ENCODE results near the gene MGLL.

Gene MGLL

DNA sequence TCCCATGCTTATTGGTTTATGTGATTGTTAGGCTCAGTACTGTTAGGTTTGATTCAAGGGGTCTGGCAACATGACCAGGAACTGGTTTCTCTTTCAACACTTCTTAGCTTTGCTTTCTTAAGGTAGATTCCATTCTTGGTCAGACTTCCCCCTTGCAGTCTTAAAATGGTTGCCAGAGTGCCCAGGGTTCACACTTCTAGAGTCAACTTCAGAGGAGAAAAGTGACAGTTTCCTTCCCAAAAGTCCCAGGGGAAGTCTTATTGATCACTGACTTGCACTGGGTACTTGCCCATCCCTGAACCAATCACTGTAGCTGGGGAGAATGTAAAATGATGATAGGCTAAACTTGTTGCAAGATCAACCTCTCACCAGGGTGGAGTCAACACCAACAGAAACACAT, 14.1 kb downstream of the MGLL start:
- no peaks in the 10 kb centered on the region for H3K36me3 Mint-ChIP-seq
- no peak for DNase-seq (ENCODE audit: low spot score in 2 of 2)
- ATAC-seq, result peak; percentile 43
- no peaks in the 10 kb centered on the region for H3K9me3 Mint-ChIP-seq
- H3K4me1 Mint-ChIP-seq, result no peaks in the 10 kb centered on the region
- no peak overlapping the region for H3K27ac Mint-ChIP-seq
- H3K4me3 Mint-ChIP-seq, result no peak overlapping the region

DNA sequence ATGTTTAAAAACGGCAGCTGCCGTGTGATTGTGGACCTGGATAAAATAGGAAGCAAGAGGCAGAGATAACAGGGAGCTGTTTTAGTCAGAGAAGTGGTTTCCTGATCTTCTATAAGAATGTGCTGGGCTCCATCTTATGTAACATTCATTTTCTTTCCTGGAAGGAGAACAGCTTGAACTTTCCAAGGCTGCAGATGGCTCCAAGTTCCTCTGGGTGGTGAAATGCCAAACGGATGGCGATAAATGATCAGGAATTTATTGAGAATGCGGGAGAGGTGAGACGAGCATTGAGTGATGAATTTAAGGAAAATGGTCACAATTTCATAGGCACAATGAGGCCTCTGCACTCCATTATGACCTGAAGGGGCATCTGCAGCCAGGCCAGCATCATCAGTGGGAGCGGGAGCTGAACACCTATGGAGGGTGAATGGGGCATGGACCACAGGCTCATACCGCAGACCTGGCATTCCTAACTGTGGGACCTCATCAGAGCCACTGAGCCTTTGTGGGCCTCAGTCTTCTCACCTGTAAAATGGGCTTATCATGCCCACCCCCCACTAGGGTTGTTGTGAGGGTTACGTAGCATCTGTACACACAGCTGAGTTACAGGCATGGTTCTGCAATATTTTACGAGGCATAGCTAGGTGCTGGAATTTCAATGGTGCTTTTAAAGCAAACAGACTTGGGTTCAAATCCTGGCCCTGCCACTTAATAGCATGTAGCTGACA, 17.1 kb downstream of the MGLL start:
- ATAC-seq (no peak), DNase-seq (ENCODE audit: low spot score in 2 of 2) (no peak)
- H3K4me1 Mint-ChIP-seq, result peaks cover 8% of the 10 kb centered on the region
- H3K4me3 Mint-ChIP-seq, result no peak overlapping the region
- H3K9me3 Mint-ChIP-seq, result no peaks in the 10 kb centered on the region
- H3K36me3 Mint-ChIP-seq, result no peaks in the 10 kb centered on the region
- no peak overlapping the region for H3K27ac Mint-ChIP-seq

DNA sequence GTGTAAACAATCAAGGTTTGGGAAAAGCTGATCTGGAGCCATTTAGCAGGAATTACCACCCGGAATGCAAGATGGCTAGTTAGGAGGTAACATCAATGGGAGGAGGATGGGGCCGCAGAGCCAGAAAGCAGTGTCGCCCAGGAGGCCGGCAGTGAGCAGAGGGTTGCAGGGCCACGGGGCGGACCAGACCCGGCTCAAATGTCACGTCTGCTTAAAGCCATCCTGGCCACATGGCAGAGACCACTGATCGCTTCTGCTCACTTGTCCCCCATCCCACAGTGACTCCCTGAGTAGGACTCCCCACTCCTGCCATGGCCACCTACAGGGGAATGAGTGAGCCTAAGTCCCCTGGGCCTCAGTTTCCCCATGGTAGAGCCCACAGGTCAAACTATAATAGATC, 18.2 kb downstream of the MGLL start:
- DNase-seq (ENCODE audit: low spot score in 2 of 2) (no peak), ATAC-seq (no peak)
- H3K9me3 Mint-ChIP-seq, result no peaks in the 10 kb centered on the region
- no peaks in the 10 kb centered on the region for H3K36me3 Mint-ChIP-seq
- no peak overlapping the region for H3K4me3 Mint-ChIP-seq
- H3K27ac Mint-ChIP-seq, result no peak overlapping the region
- H3K4me1 Mint-ChIP-seq, result peaks cover 14% of the 10 kb centered on the region

DNA sequence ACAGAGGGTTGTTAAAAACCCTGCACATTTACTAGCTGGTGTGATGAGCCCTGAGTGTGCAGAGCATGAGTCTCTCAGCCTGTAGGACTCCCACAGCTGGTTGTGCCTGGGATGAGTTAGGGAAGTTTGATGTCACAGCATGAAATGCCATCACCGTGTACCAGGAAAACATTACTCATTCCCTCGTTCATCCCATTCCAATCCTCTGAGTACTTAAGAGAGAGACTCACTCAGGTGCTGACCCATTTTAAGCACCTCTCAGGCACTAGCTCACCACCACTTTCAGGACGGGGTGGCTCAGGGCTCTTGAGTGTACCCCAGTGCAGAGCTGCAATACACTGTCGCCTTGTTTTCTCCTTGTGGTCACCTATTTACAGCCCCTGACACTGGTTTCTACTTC, 18.7 kb downstream of the MGLL start:
- no peak for ATAC-seq
- H3K9me3 Mint-ChIP-seq, result no peaks in the 10 kb centered on the region
- no peak overlapping the region for H3K4me3 Mint-ChIP-seq
- no peak overlapping the region for H3K27ac Mint-ChIP-seq
- no peaks in the 10 kb centered on the region for H3K36me3 Mint-ChIP-seq
- H3K4me1 Mint-ChIP-seq, result peaks cover 16% of the 10 kb centered on the region
- no peak for DNase-seq (ENCODE audit: low spot score in 2 of 2)

DNA sequence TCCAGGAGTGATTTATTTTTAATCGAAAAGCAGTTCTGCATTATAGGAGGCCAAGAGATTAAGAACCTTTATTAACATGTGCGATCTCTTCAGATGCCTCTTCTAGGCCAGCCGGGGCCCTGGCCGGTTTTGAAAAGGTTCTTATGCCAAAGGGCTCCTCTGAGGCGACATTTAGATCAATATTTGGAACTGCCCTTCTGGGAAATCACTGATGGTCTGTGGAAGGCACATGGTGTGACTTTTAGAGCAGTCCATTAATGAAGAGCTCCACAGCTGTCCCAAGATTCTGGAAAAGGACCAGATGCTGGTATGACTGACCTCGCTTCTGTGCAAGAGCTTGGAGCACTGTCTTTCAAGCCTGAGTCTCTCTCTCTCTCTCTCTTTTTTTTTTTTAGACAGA, 19.7 kb downstream of the MGLL start:
- Mint-ChIP-seq H3K27ac (no peak overlapping the region), H3K4me1 (peaks cover 16% of the 10 kb centered on the region), H3K36me3 (no peaks in the 10 kb centered on the region), H3K4me3 (no peak overlapping the region), H3K9me3 (no peaks in the 10 kb centered on the region)
- ATAC-seq, result no peak
- no peak for DNase-seq (ENCODE audit: low spot score in 2 of 2)

DNA sequence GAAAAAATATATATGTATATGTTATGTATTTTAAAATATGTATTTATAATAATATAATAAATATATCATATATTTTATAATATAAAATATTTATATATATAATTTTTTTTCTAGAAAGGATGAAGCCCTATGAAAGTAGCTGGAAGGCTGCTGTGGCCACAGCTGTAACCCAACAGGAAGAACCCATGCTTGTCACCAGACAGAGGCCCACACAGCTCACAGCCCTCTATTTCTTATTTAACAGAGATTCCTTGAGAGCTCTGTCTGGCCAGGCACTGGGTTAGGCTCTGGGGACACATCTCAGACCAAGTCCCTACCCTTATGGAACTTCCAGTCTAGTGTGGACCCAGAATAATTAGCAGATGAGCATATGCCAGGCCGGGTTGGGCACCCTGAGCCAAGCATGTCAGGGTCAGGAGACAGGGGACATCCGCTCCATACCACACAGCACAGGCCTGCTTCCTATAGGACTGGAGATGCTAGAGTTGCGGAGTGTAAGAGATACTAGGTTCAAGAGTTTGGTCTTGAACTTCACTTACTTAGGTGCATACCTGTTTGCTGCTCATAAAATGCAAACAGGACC, 20.5 kb downstream of the MGLL start:
- Mint-ChIP-seq H3K4me3 (no peak overlapping the region), H3K4me1 (peaks cover 16% of the 10 kb centered on the region), H3K27ac (no peak overlapping the region), H3K9me3 (no peaks in the 10 kb centered on the region), H3K36me3 (no peaks in the 10 kb centered on the region)
- ATAC-seq (no peak), DNase-seq (ENCODE audit: low spot score in 2 of 2) (no peak)

DNA sequence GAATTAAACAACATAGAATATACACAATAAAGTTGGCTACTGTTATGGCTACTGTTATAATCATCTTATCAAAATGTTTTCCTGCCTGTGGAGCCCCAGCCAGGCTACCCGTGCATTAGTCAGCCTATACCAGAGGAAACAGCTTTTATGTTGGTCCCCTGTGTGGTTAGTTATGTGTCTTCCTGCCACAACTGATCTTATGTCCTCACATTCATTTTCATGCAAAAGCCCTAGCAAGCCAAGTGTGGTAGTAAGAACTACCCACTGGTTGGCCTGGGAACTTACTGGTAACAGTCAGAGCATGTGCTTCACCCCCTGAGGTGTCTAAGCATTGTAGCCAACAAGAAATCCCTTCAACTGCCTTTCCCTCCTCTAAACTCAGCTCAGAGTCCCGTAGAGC, 21.8 kb downstream of the MGLL start:
- Mint-ChIP-seq H3K4me3 (peak overlapping the region; percentile 1), H3K9me3 (no peaks in the 10 kb centered on the region), H3K4me1 (peaks cover 16% of the 10 kb centered on the region), H3K36me3 (no peaks in the 10 kb centered on the region), H3K27ac (peak overlapping the region; percentile 41)
- peak in 1 of 2 donors; percentile 53 for DNase-seq (ENCODE audit: low spot score in 2 of 2)
- ATAC-seq, result peak; percentile 88

DNA sequence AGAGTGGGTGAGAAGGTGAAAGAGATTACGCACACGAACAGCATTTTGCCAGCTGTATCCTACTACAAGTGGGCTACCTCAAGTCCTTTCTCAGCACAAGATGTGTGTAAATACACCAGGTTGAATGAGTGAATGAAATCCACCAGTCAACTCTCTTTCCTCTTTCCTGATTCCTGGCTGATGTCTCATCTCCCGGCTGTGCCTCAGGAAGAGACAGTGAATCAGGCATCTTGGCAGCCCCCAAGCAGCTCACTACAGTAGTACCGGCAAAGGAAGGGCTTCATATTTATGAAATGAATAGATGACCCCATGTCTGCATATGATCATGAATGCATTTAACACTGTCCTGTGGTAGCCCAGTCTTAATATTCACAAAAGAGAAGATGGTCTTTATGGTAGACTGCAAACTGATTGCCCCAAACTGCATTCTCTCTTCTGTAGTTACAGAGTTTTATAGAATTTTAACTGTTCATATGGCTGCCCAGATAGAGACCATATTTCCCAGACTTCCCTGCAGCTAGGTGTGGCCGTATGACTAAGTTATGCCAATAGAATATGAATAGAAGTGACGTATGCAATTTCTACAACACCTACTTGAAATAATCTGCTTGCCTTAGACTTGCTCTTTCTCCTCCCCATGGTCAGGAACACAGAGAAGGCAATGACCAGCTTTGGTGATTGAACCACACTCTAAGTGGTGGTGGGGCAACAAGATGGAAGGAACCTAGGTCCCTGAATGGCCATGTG, 22.7 kb downstream of the MGLL start:
- Mint-ChIP-seq H3K4me1 (peaks cover 16% of the 10 kb centered on the region), H3K4me3 (no peak overlapping the region), H3K36me3 (no peaks in the 10 kb centered on the region), H3K9me3 (peaks cover 2% of the 10 kb centered on the region), H3K27ac (no peak overlapping the region)
- DNase-seq (ENCODE audit: low spot score in 2 of 2), result no peak
- ATAC-seq, result no peak

DNA sequence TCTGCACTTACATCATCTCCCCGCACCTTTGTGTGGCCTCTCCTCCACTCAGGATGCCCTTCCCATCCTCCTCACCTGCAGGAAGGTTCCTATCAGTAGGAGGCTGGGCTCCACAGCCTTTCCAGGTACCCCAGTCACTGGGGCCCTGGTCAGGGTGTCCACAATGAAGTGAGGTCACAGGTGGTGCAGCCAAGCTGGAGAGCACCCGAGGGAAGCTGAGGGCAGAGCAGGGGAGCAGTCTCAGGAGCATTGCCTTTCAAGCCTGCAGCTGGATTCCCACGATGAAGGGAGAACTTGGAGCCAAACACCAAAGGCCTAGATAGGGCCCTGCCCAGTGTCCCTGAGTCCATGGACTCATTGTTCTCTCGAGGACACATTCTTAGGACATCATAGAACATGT, 23.6 kb downstream of the MGLL start:
- DNase-seq (ENCODE audit: low spot score in 2 of 2), result no peak
- H3K27ac Mint-ChIP-seq, result no peak overlapping the region
- ATAC-seq, result no peak
- no peak overlapping the region for H3K4me3 Mint-ChIP-seq
- peaks cover 16% of the 10 kb centered on the region for H3K4me1 Mint-ChIP-seq
- H3K9me3 Mint-ChIP-seq, result peaks cover 5% of the 10 kb centered on the region
- no peaks in the 10 kb centered on the region for H3K36me3 Mint-ChIP-seq

DNA sequence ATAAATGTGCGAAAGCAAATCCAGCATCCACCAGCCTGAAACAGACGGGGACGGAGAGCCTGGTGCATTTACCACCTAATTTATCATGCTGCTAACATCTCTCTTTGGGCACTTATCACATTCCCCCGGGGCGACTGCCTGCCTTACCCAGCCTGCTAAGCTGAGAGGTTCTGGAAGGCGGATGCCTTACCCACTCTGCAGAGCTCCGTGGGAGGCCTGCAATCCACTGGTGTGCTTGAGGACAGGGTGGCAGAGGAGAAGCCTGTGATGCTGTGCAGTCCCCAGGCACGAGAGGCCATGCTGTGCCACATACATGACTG, 25.5 kb downstream of the MGLL start:
- ATAC-seq (no peak), DNase-seq (ENCODE audit: low spot score in 2 of 2) (no peak)
- Mint-ChIP-seq H3K4me3 (no peak overlapping the region), H3K9me3 (peaks cover 5% of the 10 kb centered on the region), H3K36me3 (no peaks in the 10 kb centered on the region), H3K27ac (no peak overlapping the region), H3K4me1 (peaks cover 16% of the 10 kb centered on the region)

DNA sequence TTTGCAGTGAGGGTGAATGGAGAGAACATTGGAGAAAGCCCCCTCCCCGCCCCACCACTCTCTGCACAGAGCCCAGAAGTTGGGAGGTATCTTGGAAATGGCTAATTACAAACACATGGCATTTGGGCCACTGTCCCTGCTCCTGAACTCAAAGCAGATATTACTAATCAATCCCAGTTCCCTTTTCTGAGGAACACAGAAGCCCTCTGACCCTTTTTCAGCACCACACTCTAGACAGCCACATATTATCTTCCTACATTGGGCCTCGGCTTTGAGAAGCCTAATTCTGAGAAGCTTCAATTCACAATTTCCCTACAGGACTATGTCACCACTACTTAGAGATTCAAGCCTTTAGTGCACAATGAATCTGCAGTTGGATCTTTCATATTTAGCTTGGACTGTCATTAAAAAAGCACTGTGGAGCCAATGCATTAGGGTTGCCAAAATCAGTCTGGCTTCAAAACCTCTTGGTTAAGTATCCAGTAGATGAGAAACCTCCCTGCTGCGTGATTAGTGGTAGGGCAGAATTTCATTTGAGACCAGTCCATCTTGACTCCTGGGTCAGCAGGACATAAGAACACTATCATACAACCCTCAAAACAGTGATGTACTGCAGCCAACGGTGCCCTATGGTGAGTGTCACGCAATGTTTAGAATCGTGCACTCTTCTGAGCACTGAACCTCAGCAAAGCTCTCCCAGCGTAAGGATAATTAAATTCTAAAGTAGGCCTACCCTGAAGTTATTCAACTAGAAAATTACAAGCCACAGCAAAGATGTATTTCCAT, 26.1 kb downstream of the MGLL start:
- ATAC-seq (no peak), DNase-seq (ENCODE audit: low spot score in 2 of 2) (no peak)
- H3K4me3 Mint-ChIP-seq, result no peak overlapping the region
- H3K9me3 Mint-ChIP-seq, result peaks cover 5% of the 10 kb centered on the region
- H3K36me3 Mint-ChIP-seq, result no peaks in the 10 kb centered on the region
- peaks cover 16% of the 10 kb centered on the region for H3K4me1 Mint-ChIP-seq
- no peak overlapping the region for H3K27ac Mint-ChIP-seq

DNA sequence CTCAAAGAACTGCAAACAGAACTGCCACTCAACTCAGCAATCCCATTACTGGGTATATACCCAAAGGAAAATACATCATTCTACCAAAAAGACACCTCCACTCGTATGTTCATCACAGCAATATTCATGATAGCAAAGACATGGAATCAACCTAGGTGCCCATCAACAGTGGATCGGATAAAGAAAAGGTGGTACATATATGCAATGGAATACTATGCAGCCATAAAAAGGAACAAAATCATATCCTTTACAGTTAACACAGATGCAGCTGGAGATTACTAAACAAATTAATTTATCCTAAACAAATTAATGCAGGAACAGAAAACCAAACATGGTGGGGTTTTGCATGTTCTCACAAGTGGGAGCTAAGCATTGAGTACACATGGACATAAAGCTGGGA, 27.3 kb downstream of the MGLL start:
- H3K27ac Mint-ChIP-seq, result no peak overlapping the region
- peaks cover 5% of the 10 kb centered on the region for H3K9me3 Mint-ChIP-seq
- no peaks in the 10 kb centered on the region for H3K36me3 Mint-ChIP-seq
- ATAC-seq (no peak), DNase-seq (ENCODE audit: low spot score in 2 of 2) (no peak)
- H3K4me3 Mint-ChIP-seq, result no peak overlapping the region
- H3K4me1 Mint-ChIP-seq, result peaks cover 5% of the 10 kb centered on the region

DNA sequence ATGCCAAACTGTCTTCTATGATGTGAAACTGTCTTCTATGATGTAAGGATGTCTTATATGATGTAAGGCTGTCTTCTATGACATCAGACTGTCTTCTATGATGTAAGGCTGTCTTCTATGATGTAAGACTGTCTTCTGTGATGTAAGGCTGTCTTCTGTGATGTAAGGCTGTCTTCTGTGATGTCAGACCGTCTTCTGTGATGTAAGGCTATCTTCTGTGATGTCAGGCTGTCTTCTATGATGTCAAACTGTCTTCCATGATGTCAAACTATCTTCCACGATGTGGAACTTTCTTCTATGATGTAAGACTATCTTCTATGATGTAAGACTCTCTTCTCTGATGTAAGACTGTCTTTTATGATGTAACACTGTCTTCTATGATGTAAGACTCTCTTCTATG, 27.9 kb downstream of the MGLL start:
- peaks cover 5% of the 10 kb centered on the region for H3K9me3 Mint-ChIP-seq
- DNase-seq (ENCODE audit: low spot score in 2 of 2), result no peak
- H3K36me3 Mint-ChIP-seq, result no peaks in the 10 kb centered on the region
- ATAC-seq, result no peak
- no peak overlapping the region for H3K4me3 Mint-ChIP-seq
- H3K4me1 Mint-ChIP-seq, result peaks cover 4% of the 10 kb centered on the region
- no peak overlapping the region for H3K27ac Mint-ChIP-seq

DNA sequence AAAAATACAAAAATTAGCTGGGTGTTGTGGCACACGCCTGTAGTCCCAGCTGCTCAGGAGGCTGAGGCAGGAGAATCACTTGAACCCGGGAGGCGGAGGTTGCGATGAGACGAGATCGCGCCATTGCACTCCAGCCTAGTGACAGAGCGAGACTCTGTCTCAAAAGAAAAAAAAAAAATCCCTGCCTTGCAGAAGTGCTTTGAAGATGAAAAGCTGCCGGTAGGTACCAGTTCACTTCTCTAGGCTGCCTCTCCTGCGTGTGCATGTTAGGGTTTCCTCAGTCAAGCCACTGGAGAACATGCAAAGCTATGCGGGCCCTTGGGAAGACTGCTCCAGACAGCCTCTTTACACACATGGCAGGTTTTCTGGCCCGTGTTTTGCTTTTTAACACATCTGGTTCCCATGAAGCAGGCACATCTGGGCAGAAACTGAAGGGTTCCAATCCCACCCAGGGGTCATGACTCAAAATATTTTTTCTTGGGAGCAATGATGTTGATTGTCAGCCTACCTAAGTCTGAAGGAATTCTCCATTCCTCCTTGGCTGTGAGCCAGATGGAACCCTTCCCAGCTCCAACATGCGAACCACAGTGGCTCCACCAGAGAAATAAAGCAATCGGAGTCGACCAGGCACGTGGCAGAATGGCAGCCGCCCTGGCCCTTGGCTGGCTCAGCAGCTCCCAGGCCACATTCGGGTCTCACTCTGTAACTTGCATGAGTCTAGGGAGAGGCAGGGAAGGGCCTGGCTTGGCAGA, 29.6 kb downstream of the MGLL start:
- Mint-ChIP-seq H3K4me1 (no peaks in the 10 kb centered on the region), H3K9me3 (peaks cover 5% of the 10 kb centered on the region)

More for the DNA sequence above, 29.6 kb downstream of the MGLL start:
- H3K36me3 Mint-ChIP-seq, result no peaks in the 10 kb centered on the region
- ATAC-seq (no peak), DNase-seq (ENCODE audit: low spot score in 2 of 2) (no peak)
- no peak overlapping the region for H3K4me3 Mint-ChIP-seq
- H3K27ac Mint-ChIP-seq, result no peak overlapping the region

Measured in stimulated activated effector memory CD8-positive, alpha-beta T cell treated with anti-CD3 and anti-CD28 coated beads, Interleukin-12 subunit alpha, Interleukin-12 subunit beta, amount 100 ng/mL, for 72 hours (primary cell).